NK-92 (cell line): ENCODE results near the gene CHFR.
A peak's percentile ranks its signal among the peaks of the same experiment; 100 is the strongest.
"Not testable (repeated sequence)": the region's sequence is repeated elsewhere in the genome, so short reads cannot be mapped to it uniquely, and the experiment has no call there.

Source experiments
- DNase-seq: peaks from one replicate; lab custom pipeline; 2025; ENCODE audit not compliant: unreplicated experiment; lab: John Stamatoyannopoulos, UW

Gene CHFR

GRCh38 chr12:132887513-132888351 lies at the start of gene CHFR:
Gene CHFR (minus strand): TSS chr12:132887605. CDS start chr12:132887328, 277 bp downstream.
- peak; percentile 66 for DNase-seq

GRCh38 chr12:132936921-132937320 lies 49.5 kb upstream of the CHFR start:
- DNase-seq = not testable (repeated sequence)

GRCh38 chr12:132936163-132936562 lies 48.8 kb upstream of the CHFR start:
- DNase-seq = no peak

- DNase-seq = no peak
Measured at GRCh38 chr12:132926415-132926833, 39.0 kb upstream of the CHFR start.

GRCh38 chr12:132925597-132926414 lies 38.4 kb upstream of the CHFR start:
- no peak for DNase-seq

- no peak for DNase-seq
Measured at GRCh38 chr12:132924356-132924755, 37.0 kb upstream of the CHFR start.

GRCh38 chr12:132923356-132923909 lies 36.0 kb upstream of the CHFR start:
- DNase-seq = no peak

GRCh38 chr12:132922676-132923075 lies 35.3 kb upstream of the CHFR start:
- DNase-seq = no peak

- DNase-seq = no peak
Measured at GRCh38 chr12:132921685-132922084, 34.3 kb upstream of the CHFR start.

- DNase-seq = no peak
Measured at GRCh38 chr12:132918680-132919079, 31.3 kb upstream of the CHFR start.

GRCh38 chr12:132909030-132909368 lies 21.6 kb upstream of the CHFR start:
- DNase-seq = no peak

- DNase-seq = peak; percentile 76
Measured at GRCh38 chr12:132908145-132909029, 21.0 kb upstream of the CHFR start.

- DNase-seq = not testable (repeated sequence)
Measured at GRCh38 chr12:132907789-132908144, 20.4 kb upstream of the CHFR start.

- DNase-seq = no peak
Measured at GRCh38 chr12:132907216-132907615, 19.8 kb upstream of the CHFR start.

GRCh38 chr12:132904718-132905328 lies 17.4 kb upstream of the CHFR start:
- DNase-seq = peak; percentile 8

GRCh38 chr12:132899033-132899432 lies 11.6 kb upstream of the CHFR start:
- no peak for DNase-seq

GRCh38 chr12:132888852-132889251 lies 1.4 kb upstream of the CHFR start:
- DNase-seq = no peak

GRCh38 chr12:132886529-132887477 lies 602 bp downstream of the CHFR start:
- DNase-seq = no peak

GRCh38 chr12:132881818-132882217 lies 5.6 kb downstream of the CHFR start:
- no peak for DNase-seq
